ENCODE data around the gene ZFTA.

ZFTA gene

DNA sequence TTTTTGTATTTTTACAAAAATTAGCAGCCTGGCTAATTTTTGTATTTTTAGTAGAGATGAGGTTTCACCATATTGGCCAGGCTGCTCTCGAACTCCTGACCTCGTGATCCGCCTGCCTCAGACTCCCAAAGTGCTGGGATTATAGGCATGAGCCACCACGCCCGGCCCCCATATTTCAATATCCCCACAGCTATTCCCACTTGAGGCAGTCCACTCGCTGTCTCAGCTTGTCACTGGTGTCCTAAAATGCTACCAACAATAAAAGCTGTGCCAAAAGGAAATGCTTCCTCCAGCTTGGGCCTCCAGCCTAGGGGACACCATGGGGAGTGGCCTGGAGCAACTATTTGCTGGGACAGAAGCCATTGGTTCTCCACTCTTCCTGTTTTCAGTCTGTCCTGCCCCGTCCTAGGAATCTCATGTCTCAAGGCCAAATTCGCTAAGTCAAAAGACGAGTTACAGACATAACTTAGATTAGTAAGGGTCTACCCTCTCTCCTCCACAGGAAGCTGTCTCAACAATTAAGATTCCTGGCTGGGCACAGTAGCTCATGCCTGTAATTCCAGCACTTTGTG, 37.4 kb upstream of the ZFTA start:
- no peak overlapping the region for H3K4me2 ChIP-seq
- no peak overlapping the region for H3K9ac ChIP-seq
- no peaks in the 10 kb centered on the region for H3K4me1 ChIP-seq
- no peak overlapping the region for H3K4me3 ChIP-seq
- TF ChIP-seq Cebpa-rat (IDR thresholded peaks at IDR 0.05), result no peak
- no peaks in the 10 kb centered on the region for H4K20me1 ChIP-seq
- no peaks in the 10 kb centered on the region for H3K9me3 ChIP-seq
- H3K27me3 ChIP-seq, result no peaks in the 10 kb centered on the region
- no peaks in the 10 kb centered on the region for H3K36me3 ChIP-seq
- H3K27ac ChIP-seq, result no peak overlapping the region

DNA sequence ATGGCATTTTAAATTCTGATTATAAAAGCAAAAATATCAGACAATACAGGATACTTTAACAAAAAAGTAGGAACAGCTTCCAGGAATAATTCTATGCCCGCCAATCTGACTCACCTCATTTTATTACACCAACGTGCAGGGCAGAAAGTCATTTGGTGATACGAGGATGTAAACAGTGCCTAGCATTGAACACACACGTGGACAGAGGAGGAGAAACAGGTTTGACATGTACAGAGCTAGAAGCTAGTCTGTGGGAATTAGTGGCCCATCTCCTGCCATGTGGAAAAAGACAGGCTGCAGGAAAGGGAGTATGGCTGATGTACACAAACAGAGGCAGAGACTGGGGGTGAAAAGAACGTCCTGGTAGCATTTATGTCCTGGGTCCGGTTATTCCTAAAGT, 35.7 kb upstream of the ZFTA start:
- no peaks in the 10 kb centered on the region for H3K27me3 ChIP-seq
- no peak overlapping the region for H3K9ac ChIP-seq
- no peaks in the 10 kb centered on the region for H4K20me1 ChIP-seq
- H3K36me3 ChIP-seq, result no peaks in the 10 kb centered on the region
- no peaks in the 10 kb centered on the region for H3K9me3 ChIP-seq
- no peaks in the 10 kb centered on the region for H3K4me1 ChIP-seq
- H3K4me2 ChIP-seq, result no peak overlapping the region
- TF ChIP-seq Cebpa-rat (IDR thresholded peaks at IDR 0.05), result no peak
- H3K27ac ChIP-seq, result no peak overlapping the region
- H3K4me3 ChIP-seq, result no peak overlapping the region

DNA sequence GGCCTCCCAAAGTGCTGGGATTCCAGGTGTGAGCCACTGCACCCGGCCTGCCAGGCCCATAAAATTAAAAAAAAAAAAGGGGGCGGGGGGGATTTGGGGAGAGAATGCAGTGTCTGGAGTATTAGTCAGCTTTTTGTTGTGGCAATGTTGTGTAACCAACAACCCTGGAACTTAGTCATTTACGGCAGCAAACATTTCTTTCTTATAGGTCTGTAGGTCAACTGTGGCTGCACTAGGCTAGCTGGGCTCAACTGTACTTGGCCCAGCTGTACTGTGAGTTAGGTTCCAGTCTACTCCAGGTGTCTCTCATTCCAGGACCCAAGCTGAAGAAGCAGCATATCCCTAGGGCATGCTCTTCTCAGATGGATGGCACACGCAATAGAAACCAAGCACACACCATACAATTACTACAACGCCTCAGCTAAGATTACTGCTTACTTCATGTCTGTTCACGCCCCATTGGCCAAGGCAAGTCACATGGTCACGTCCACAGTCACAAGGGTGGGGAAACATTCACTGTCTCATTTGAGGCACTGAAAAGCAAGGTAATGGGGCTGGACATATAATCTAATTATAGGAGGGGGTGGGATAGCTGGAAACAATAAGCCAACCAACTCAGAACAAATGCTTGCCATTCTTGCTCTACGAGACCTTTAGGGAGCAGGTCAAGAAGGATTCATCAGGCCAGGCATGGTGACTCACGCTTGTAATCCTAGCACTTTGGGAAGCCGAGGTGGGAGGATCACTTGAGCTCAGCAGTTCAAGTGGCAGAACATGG, 34.3 kb upstream of the ZFTA start:
- no peak overlapping the region for H3K9ac ChIP-seq
- H3K9me3 ChIP-seq, result no peaks in the 10 kb centered on the region
- H3K27ac ChIP-seq, result no peak overlapping the region
- H3K27me3 ChIP-seq, result no peaks in the 10 kb centered on the region
- H3K36me3 ChIP-seq, result no peaks in the 10 kb centered on the region
- H4K20me1 ChIP-seq, result no peaks in the 10 kb centered on the region
- no peaks in the 10 kb centered on the region for H3K4me1 ChIP-seq
- no peak for TF ChIP-seq Cebpa-rat (IDR thresholded peaks at IDR 0.05)
- no peak overlapping the region for H3K4me3 ChIP-seq
- no peak overlapping the region for H3K4me2 ChIP-seq

DNA sequence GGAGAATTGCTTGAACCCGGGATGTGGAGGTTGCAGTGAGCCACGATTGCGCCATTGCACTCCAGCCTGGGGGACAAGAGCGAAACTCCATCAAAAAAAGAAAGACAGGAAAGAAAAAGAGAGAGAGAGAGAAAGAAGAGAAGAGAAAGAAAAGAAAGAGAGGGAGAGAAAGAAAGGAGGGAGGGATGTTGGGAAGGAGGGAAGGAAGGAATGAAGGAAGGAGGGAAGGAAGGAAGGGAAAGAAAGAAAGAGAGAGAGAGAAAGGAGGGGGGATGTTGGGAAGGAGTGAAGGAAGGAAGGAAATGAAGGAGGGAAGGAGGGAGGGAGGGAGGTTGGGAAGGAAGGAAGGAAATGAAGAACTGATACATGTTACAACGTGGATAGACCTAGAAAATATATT, 32.3 kb upstream of the ZFTA start:
- no peak overlapping the region for H3K9ac ChIP-seq
- no peak overlapping the region for H3K4me3 ChIP-seq
- no peaks in the 10 kb centered on the region for H4K20me1 ChIP-seq
- no peak overlapping the region for H3K4me2 ChIP-seq
- no peak overlapping the region for H3K27ac ChIP-seq
- H3K27me3 ChIP-seq, result no peaks in the 10 kb centered on the region
- peaks cover 12% of the 10 kb centered on the region for H3K9me3 ChIP-seq
- no peaks in the 10 kb centered on the region for H3K36me3 ChIP-seq
- H3K4me1 ChIP-seq, result no peaks in the 10 kb centered on the region
- TF ChIP-seq Cebpa-rat (IDR thresholded peaks at IDR 0.05), result no peak

DNA sequence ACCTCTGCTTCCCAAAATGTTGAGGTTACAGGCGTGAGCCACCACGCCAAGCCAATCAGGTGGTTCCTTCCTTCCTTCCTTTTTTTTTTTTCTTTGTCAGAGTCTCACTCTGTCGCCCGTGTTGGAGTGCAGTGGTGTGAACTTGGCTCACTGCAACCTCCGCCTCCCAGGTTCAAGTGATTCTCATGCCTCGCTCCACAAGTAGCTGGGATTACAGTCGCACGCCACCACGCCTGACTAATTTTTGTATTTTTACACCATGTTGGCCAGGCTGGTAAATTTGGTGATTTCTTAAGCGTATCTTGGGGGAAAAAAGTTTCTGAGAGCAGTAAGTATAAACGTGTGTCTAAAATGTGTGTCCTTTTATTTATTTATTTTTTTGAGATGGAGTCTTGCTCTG, 26.5 kb upstream of the ZFTA start:
- no peaks in the 10 kb centered on the region for H3K36me3 ChIP-seq

DNA sequence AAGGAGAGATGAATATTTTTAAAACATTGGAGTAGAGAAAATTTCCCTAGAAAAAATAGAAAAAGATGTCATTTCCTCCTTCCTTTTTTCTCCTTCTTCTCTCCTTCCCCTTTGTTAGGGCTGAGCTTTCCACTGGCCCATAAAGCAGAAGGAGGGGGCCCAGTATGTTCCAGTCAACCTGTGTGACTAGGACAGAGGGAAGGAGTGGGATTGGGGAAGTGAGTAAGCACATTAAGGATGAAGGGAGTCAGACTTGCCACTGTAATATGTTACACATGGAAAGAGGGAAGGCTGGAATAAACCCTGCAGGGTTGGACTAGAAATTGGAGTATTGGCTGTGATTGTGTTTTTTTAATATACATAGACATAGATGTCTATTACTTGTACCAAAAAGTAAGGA, 24.6 kb upstream of the ZFTA start:
- no peaks in the 10 kb centered on the region for H3K36me3 ChIP-seq
- peaks cover 60% of the 10 kb centered on the region for H3K9me3 ChIP-seq
- no peak overlapping the region for H3K9ac ChIP-seq
- TF ChIP-seq Cebpa-rat (IDR thresholded peaks at IDR 0.05), result no peak
- H3K27me3 ChIP-seq, result no peaks in the 10 kb centered on the region
- H3K27ac ChIP-seq, result no peak overlapping the region
- no peak overlapping the region for H3K4me3 ChIP-seq
- no peak overlapping the region for H3K4me2 ChIP-seq
- no peaks in the 10 kb centered on the region for H4K20me1 ChIP-seq
- H3K4me1 ChIP-seq, result peaks cover 16% of the 10 kb centered on the region; the same call in 1 of the 2 replicates

More for the DNA sequence above, 26.5 kb upstream of the ZFTA start:
- peak overlapping the region; percentile 25 for H3K4me2 ChIP-seq
- H4K20me1 ChIP-seq, result no peaks in the 10 kb centered on the region
- H3K27me3 ChIP-seq, result no peaks in the 10 kb centered on the region
- no peak overlapping the region for H3K27ac ChIP-seq
- peaks cover 13% of the 10 kb centered on the region; the same call in 1 of the 2 replicates for H3K4me1 ChIP-seq
- no peak overlapping the region for H3K4me3 ChIP-seq
- H3K9ac ChIP-seq, result no peak overlapping the region
- TF ChIP-seq Cebpa-rat (IDR thresholded peaks at IDR 0.05), result no peak
- H3K9me3 ChIP-seq, result peaks cover 57% of the 10 kb centered on the region

DNA sequence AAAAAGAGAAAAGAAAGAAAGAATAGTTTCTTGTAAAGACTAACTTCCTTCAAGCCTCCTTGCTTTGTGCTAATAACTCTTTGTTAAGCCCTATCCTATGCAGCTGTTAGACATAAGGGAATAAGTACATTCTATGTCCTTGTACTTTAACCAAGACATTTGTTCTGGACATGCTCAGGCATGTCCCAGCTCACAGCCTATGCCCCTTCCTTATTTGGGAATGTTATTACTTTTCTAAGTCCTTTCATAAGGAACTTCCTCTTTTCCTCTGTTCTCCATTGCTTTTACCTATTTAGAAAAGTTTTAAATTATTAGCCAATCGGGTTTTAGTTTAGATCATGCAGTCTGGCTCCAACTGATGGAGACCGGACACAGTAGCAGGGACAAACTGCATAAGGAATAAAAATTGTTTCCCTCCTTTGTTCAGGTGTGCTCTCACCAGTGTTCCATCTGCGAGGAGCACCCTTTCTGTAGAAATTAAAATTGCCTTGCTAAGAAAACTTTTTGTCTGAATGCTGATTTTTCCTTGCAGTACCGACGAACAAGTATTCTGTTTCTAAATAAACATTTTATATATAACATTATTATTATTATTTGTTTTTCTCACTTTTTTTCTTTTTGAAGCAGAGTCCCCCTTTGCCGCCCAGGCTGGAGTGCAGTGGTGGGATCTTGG, 23.1 kb upstream of the ZFTA start:
- H4K20me1 ChIP-seq, result no peaks in the 10 kb centered on the region
- no peaks in the 10 kb centered on the region for H3K36me3 ChIP-seq
- H3K9ac ChIP-seq, result no peak overlapping the region
- H3K27ac ChIP-seq, result no peak overlapping the region
- no peak for TF ChIP-seq Cebpa-rat (IDR thresholded peaks at IDR 0.05)
- H3K27me3 ChIP-seq, result no peaks in the 10 kb centered on the region
- H3K4me3 ChIP-seq, result no peak overlapping the region
- peaks cover 16% of the 10 kb centered on the region; the same call in 1 of the 2 replicates for H3K4me1 ChIP-seq
- peaks cover 52% of the 10 kb centered on the region for H3K9me3 ChIP-seq
- no peak overlapping the region for H3K4me2 ChIP-seq

DNA sequence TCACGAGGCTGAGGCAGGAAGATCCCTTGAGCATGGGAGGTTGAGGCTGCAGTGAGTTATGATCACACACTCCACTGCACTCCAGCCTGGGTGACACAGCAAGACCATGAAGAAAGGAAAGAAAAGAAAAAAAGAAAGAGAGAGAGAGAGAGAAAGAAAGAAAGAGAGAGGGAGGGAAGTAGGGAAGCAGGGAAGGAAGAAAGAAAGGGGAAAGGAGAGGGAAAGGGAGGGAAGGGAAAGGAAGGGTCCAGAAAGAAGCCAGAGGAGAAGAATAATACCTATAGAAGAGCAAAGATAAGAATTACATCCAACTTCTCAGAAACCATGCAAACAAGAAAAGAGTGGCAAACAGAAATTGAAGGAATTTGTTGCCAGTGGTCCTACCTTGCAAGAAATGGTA, 17.2 kb upstream of the ZFTA start:
- Histone ChIP-seq H3K9me3 (peaks cover 11% of the 10 kb centered on the region), H3K36me3 (no peaks in the 10 kb centered on the region), H4K20me1 (no peaks in the 10 kb centered on the region), H3K27me3 (no peaks in the 10 kb centered on the region), H3K9ac (no peak overlapping the region), H3K4me3 (no peak overlapping the region), H3K4me1 (peaks cover 20% of the 10 kb centered on the region), H3K4me2 (no peak overlapping the region), H3K27ac (no peak overlapping the region)
- TF ChIP-seq Cebpa-rat (IDR thresholded peaks at IDR 0.05), result no peak

DNA sequence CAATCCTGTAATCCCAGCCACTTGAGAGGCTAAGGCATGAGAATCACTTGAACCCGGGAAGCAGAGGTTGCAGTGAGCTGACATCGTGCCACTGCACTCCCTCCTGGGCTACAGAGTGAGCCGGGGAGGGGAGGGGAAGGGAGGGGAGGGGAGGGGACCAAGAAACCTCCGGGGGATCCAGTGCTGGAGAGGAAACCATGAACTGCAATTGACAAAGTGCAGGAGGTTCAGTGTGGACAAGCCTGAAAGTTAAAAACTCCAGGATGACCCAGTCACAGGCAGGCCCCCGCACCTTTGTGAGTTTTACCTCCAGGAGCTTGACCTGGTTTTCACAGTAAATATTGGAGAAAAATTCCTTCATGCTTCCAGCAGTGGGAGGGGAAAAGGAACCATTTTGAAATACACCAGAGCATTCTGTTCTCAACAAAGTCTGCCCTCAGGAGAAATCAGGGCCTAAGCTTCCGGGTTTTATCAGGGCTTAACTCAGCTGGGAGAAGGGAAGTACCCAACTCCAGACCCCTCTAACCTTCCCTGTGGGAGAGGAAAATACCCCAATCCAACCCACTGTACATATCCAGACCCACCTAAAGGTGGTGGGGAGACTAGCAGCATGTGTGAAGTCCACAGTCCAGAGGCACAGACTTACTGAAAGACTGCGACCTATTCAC, 15.5 kb upstream of the ZFTA start:
- Histone ChIP-seq H3K27ac (peak overlapping the region; percentile 36; the same call in 1 of the 2 replicates), H3K9ac (no peak overlapping the region), H3K4me2 (peak overlapping the region; percentile 42), H3K9me3 (no peaks in the 10 kb centered on the region), H3K4me1 (peaks cover 12% of the 10 kb centered on the region), H3K27me3 (no peaks in the 10 kb centered on the region), H3K4me3 (no peak overlapping the region), H4K20me1 (no peaks in the 10 kb centered on the region), H3K36me3 (no peaks in the 10 kb centered on the region)
- TF ChIP-seq Cebpa-rat (IDR thresholded peaks at IDR 0.05), result no peak

DNA sequence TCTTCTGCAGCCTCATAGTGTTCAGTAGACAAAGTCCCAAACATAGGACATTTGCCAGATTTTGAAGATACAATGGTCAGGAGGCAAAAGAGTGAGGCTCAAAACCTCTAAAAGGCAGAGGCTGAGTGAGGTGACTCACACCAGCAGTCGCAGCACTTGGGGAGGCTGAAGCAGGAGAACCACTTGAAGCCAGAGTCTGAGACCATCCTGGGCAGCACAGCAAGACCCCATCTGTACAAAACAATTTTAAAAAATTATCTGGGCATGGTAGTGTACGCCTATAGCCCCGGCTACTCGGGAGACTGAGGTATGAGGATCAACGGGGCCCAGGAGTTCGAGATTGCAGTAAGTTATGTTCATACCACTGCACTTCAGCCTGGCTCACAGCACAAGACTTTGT, 14.2 kb upstream of the ZFTA start:
- Histone ChIP-seq H4K20me1 (no peaks in the 10 kb centered on the region), H3K9ac (no peak overlapping the region), H3K4me3 (no peak overlapping the region), H3K9me3 (no peaks in the 10 kb centered on the region), H3K4me1 (peaks cover 12% of the 10 kb centered on the region), H3K27me3 (no peaks in the 10 kb centered on the region), H3K27ac (no peak overlapping the region), H3K36me3 (no peaks in the 10 kb centered on the region), H3K4me2 (no peak overlapping the region)
- TF ChIP-seq Cebpa-rat (IDR thresholded peaks at IDR 0.05), result no peak

Measured in BLaER1 (cell line).